Uterus (tissue), 2 donors: ENCODE data around the gene FOXQ1.

Source experiments
- POLR2A ChIP-seq, 2 donors: fragments of 450-650 bp; IDR thresholded peaks; one replicate each; pipeline ENCODE4 v1.6.1; 2016; ENCODE audit warnings: antibody characterized with exemption in 2 of 2, mild to moderate bottlenecking in 1 of 2, moderate library complexity in 1 of 2
- TF ChIP-seq, protein P1 (sequence below), 4 experiments: fragments of 200-600 bp in 2 of 4; fragments of 450-650 bp in 2 of 4; sonication (generic) in 2 of 4; IDR thresholded peaks; one replicate each; pipeline ENCODE4 v1.5.1; 2016 to 2019; ENCODE audit warnings: antibody characterized with exemption in 4 of 4, mild to moderate bottlenecking in 2 of 4, moderate library complexity in 1 of 4

DNA sequence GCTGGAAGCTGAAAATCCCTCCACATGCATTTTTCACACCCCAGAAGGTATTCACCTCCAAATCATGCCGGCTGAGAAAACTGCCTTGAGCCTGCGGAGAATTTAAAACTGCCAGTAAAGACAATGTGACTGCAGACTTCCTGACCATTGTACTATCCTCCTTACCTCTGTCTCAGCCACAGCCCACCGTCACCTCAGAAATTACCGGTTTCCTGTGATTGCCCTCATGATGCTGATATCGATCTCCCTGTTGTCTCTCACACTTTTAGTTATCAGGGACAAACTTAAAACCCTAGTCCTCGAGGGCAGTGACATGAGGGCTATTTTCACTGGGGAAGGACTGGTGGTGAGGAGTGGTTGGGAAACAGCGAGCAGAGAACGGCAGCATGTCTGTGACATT is 30.2 kb upstream of the FOXQ1 start:
- TF ChIP-seq, protein P1, sequence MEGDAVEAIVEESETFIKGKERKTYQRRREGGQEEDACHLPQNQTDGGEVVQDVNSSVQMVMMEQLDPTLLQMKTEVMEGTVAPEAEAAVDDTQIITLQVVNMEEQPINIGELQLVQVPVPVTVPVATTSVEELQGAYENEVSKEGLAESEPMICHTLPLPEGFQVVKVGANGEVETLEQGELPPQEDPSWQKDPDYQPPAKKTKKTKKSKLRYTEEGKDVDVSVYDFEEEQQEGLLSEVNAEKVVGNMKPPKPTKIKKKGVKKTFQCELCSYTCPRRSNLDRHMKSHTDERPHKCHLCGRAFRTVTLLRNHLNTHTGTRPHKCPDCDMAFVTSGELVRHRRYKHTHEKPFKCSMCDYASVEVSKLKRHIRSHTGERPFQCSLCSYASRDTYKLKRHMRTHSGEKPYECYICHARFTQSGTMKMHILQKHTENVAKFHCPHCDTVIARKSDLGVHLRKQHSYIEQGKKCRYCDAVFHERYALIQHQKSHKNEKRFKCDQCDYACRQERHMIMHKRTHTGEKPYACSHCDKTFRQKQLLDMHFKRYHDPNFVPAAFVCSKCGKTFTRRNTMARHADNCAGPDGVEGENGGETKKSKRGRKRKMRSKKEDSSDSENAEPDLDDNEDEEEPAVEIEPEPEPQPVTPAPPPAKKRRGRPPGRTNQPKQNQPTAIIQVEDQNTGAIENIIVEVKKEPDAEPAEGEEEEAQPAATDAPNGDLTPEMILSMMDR (IDR thresholded peaks at IDR 0.05), result no peak
- no peak for TF ChIP-seq POLR2A (IDR thresholded peaks at IDR 0.05)
